Right renal cortex interstitium (tissue), 3 donors: ENCODE data around the gene GOLGA6L7. TPM values are rescaled to one million over a fixed set of nuclear protein-coding genes. Genes with fewer than 3 reads are reported as not detected.
A peak's percentile ranks its signal among the peaks of the same experiment; 100 is the strongest.
"Not testable (repeated sequence)": the region's sequence is repeated elsewhere in the genome, so short reads cannot be mapped to it uniquely, and the experiment has no call there.

Experiments used
- DNase-seq, 3 donors: peaks; one replicate each; pipeline ENCODE4 v3.0.0-alpha.2; 2013; ENCODE audit warnings: low read depth in 3 of 3, low spot score in 2 of 3
- polyA plus RNA-seq, 3 donors: library from polyadenylated mRNA; unstranded; fragments of 120-200 nt; gene quantifications; one replicate each; pipeline ENCODE4 v1.2.1, GENCODE V29; 2013; ENCODE audit not compliant: insufficient read length in 3 of 3

The GOLGA6L7 gene
- polyA plus RNA-seq, 3 donors: 0.08 to 0.32 (median 0.17) TPM

GRCh38 chr15:28847959-28848358 is 485 bp downstream of the GOLGA6L7 start:
- not testable (repeated sequence) for DNase-seq

- DNase-seq: not testable (repeated sequence)
Measured at GRCh38 chr15:28847247-28847646, 1.2 kb downstream of the GOLGA6L7 start.

- DNase-seq: not testable (repeated sequence)
Measured at GRCh38 chr15:28844147-28844546, 4.3 kb downstream of the GOLGA6L7 start.

- DNase-seq: not testable (repeated sequence)
Measured at GRCh38 chr15:28843520-28843919, 4.9 kb downstream of the GOLGA6L7 start.

- DNase-seq: not testable (repeated sequence)
Measured at GRCh38 chr15:28842210-28842609, 6.2 kb downstream of the GOLGA6L7 start.

- not testable (repeated sequence) for DNase-seq
Measured at GRCh38 chr15:28840285-28840684, 8.2 kb downstream of the GOLGA6L7 start.

- DNase-seq: not testable (repeated sequence)
Measured at GRCh38 chr15:28834957-28835585, 13.4 kb downstream of the GOLGA6L7 start.

GRCh38 chr15:28831897-28832587 is 16.4 kb downstream of the GOLGA6L7 start:
- DNase-seq: peak; percentile 10 to 41 (median 23)

GRCh38 chr15:28821420-28821819 is 27.0 kb downstream of the GOLGA6L7 start:
- not testable (repeated sequence) for DNase-seq

GRCh38 chr15:28819930-28820295 is 28.5 kb downstream of the GOLGA6L7 start:
- not testable (repeated sequence) for DNase-seq

GRCh38 chr15:28819019-28819929 is 29.2 kb downstream of the GOLGA6L7 start:
- DNase-seq: not testable (repeated sequence)

GRCh38 chr15:28818168-28818567 is 30.3 kb downstream of the GOLGA6L7 start:
- DNase-seq: not testable (repeated sequence)

- DNase-seq: not testable (repeated sequence)
Measured at GRCh38 chr15:28814059-28814458, 34.4 kb downstream of the GOLGA6L7 start.

GRCh38 chr15:28813392-28813791 is 35.1 kb downstream of the GOLGA6L7 start:
- not testable (repeated sequence) for DNase-seq

- not testable (repeated sequence) for DNase-seq
Measured at GRCh38 chr15:28811852-28812550, 36.4 kb downstream of the GOLGA6L7 start.

- DNase-seq: not testable (repeated sequence)
Measured at GRCh38 chr15:28810444-28810843, 38.0 kb downstream of the GOLGA6L7 start.

- DNase-seq: not testable (repeated sequence)
Measured at GRCh38 chr15:28808136-28808535, 40.3 kb downstream of the GOLGA6L7 start.

GRCh38 chr15:28800366-28800765 is 48.1 kb downstream of the GOLGA6L7 start:
- DNase-seq: not testable (repeated sequence)

- DNase-seq: not testable (repeated sequence)
Measured at GRCh38 chr15:28798234-28798633, 50.2 kb downstream of the GOLGA6L7 start.

- not testable (repeated sequence) for DNase-seq
Measured at GRCh38 chr15:28794231-28794630, 54.2 kb downstream of the GOLGA6L7 start.
